ENCODE results near the gene AKR1C8. TPM values are rescaled to one million over a fixed set of nuclear protein-coding genes. Genes with fewer than 3 reads are reported as not detected.

Gene AKR1C8
- total and polyA plus RNA-seq, 2 of the 13 experiments (the other 11 are each of a cell fraction or from before 2014, with no cell fraction given): 0.12 TPM; not detected in 1

- TF ChIP-seq ARID4A (CRISPR knock-in tag; IDR thresholded peaks at IDR 0.05; ENCODE audit: borderline replicate concordance): no peak
- no peak for TF ChIP-seq MBNL3 (CRISPR knock-in tag; conservative IDR thresholded peaks at IDR 0.05)
- TF ChIP-seq ZNF761 (CRISPR knock-in tag; conservative IDR thresholded peaks at IDR 0.05): no peak
- TF ChIP-seq ZBTB1 (CRISPR knock-in tag; IDR thresholded peaks at IDR 0.05; ENCODE audit: borderline replicate concordance): no peak
- no peak for TF ChIP-seq ZNF326 (CRISPR knock-in tag; IDR thresholded peaks at IDR 0.05; ENCODE audit: borderline replicate concordance)
Observed at GRCh38 chr10:5106553-5106952, 78.4 kb downstream of the AKR1C8 start (continued).

- H2AFZ ChIP-seq (ENCODE audit: low read length): no peak overlapping the region
- no peak overlapping the region for H3K27ac ChIP-seq (ENCODE audit: extremely low read length, insufficient read depth, low read length)
- peaks cover 6 to 41% of the 10 kb centered on the region in 2 experiments for H3K36me3 ChIP-seq (replicated peaks in 1 of 2; ENCODE audit: control insufficient read depth in 1 of 2, insufficient read depth in 2 of 2, low read length in 2 of 2)
- no peak overlapping the region for H3K9ac ChIP-seq (ENCODE audit: insufficient read depth, low read depth, low read length)
- in situ Hi-C loops (cut with HindIII; ENCODE audit: extremely low pct_ligation_motif_present, low pct_unique_long_range_greater_than_20kb) (no loop called here), intact Hi-C loops (cut with micrococcal nuclease; ENCODE audit: unreplicated experiment) (no loop called here)
- DNase-seq (ENCODE audit: low spot score) (no peak), ATAC-seq (peak; percentile 57; the same call in 1 of the 3 replicates), FAIRE-seq (no peak)
- no TSS peak for BruUV-seq (replicated peaks)
- ChIA-PET POLR2A (interaction anchor here (1.0 to 1.1 kb wide), 2 partner anchors 11 to 16 kb away, joined by 3 read pairs; no protein-coding TSS in a partner anchor), CTCF (ENCODE audit: low intra/inter-chr PET ratio, low total read pairs) (no interaction called here)
- no peaks in the 10 kb centered on the region for H4K20me1 ChIP-seq (ENCODE audit: insufficient read depth, low read length)
- no peaks in the 10 kb centered on the region for H3K27me3 ChIP-seq (ENCODE audit: control insufficient read depth in 1 of 2, insufficient read depth in 2 of 2, low read length in 2 of 2)
- no peaks in the 10 kb centered on the region for H3K79me2 ChIP-seq (ENCODE audit: insufficient read depth, low read length)
- H3K4me1 ChIP-seq (ENCODE audit: insufficient read depth, low read length): peaks cover 29% of the 10 kb centered on the region; the same call in 1 of the 2 replicates
- no peak overlapping the region for H3K4me2 ChIP-seq (ENCODE audit: low read depth, low read length)
- no peaks in the 10 kb centered on the region for H3K9me3 ChIP-seq (ENCODE audit: low read length)
- WGBS (ENCODE audit: low lambda C conversion rate): 100% methylated on average over 1 of the region's 1 CpG
- H3K4me3 ChIP-seq (replicated peaks in 1 of 3; ENCODE audit: insufficient read depth in 1 of 3, low read depth in 2 of 3, low read length in 3 of 3): no peak overlapping the region
- no peak for TF ChIP-seq NFIB (CRISPR knock-in tag; IDR thresholded peaks at IDR 0.05; ENCODE audit: borderline replicate concordance)
- peak; percentile 16; the same call in 1 of the 2 replicates for TF ChIP-seq RXRB (CRISPR knock-in tag; IDR thresholded peaks at IDR 0.05; ENCODE audit: borderline replicate concordance)
- 0 out of 2 replicates have a peak, but pooled peaks have one; percentile 15 for TF ChIP-seq ZNF644 (CRISPR knock-in tag; IDR thresholded peaks at IDR 0.05; ENCODE audit: low read depth)
- no peak for TF ChIP-seq NFYB (CRISPR knock-in tag; IDR thresholded peaks at IDR 0.05)
- TF ChIP-seq ZFP41 (CRISPR knock-in tag; IDR thresholded peaks at IDR 0.05; ENCODE audit: borderline replicate concordance): no peak
- TF ChIP-seq ZNF780A (CRISPR knock-in tag; IDR thresholded peaks at IDR 0.05): no peak
- TF ChIP-seq POLR2A (IDR thresholded peaks at IDR 0.05; ENCODE audit: insufficient read depth in 1 of 2, low read depth in 2 of 2, low read length in 2 of 2): peak; percentile 19 to 35; a peak in 1 of 4 replicates
- no peak for TF ChIP-seq RFXAP (CRISPR knock-in tag; IDR thresholded peaks at IDR 0.05; ENCODE audit: borderline replicate concordance)
- TF ChIP-seq FOSL2 (CRISPR knock-in tag; IDR thresholded peaks at IDR 0.05): 0 out of 2 replicates have a peak, but pooled peaks have one; percentile 27
- TF ChIP-seq GRHL1 (CRISPR knock-in tag; conservative IDR thresholded peaks at IDR 0.05): no peak
- TF ChIP-seq MTA3 (CRISPR knock-in tag; IDR thresholded peaks at IDR 0.05): no peak
- no peak for TF ChIP-seq ZNF768 (CRISPR knock-in tag; IDR thresholded peaks at IDR 0.05)
- no peak for TF ChIP-seq STAT5B (CRISPR knock-in tag; IDR thresholded peaks at IDR 0.05)
- TF ChIP-seq GATAD1 (CRISPR knock-in tag; IDR thresholded peaks at IDR 0.05): no peak
Observed at GRCh38 chr10:5105626-5106025, 79.3 kb downstream of the AKR1C8 start.

Measured in HepG2 (cell line).